Subcutaneous adipose tissue (tissue), 4 donors: ENCODE measurements around the gene XPR1. TPM values are rescaled to one million over a fixed set of nuclear protein-coding genes. Genes with fewer than 3 reads are reported as not detected.

ENCODE experiments used
- total RNA-seq, 4 donors: library from RNA; depleted of rRNA; stranded (reverse); fragments of >200 nt; gene quantifications; one replicate each; pipeline ENCODE4 v1.1.0, GENCODE V29; 2016
- TF ChIP-seq, protein P1 (sequence below): fragments of 450-650 bp; IDR thresholded peaks from one replicate; pipeline ENCODE4 v1.5.1; 2016; ENCODE audit warnings: low read depth, mild to moderate bottlenecking, control low read depth, antibody characterized with exemption, moderate library complexity

XPR1 gene
- total RNA-seq, 4 donors from 2014 or later = 15.0 to 40.6 (median 20.7) TPM

DNA sequence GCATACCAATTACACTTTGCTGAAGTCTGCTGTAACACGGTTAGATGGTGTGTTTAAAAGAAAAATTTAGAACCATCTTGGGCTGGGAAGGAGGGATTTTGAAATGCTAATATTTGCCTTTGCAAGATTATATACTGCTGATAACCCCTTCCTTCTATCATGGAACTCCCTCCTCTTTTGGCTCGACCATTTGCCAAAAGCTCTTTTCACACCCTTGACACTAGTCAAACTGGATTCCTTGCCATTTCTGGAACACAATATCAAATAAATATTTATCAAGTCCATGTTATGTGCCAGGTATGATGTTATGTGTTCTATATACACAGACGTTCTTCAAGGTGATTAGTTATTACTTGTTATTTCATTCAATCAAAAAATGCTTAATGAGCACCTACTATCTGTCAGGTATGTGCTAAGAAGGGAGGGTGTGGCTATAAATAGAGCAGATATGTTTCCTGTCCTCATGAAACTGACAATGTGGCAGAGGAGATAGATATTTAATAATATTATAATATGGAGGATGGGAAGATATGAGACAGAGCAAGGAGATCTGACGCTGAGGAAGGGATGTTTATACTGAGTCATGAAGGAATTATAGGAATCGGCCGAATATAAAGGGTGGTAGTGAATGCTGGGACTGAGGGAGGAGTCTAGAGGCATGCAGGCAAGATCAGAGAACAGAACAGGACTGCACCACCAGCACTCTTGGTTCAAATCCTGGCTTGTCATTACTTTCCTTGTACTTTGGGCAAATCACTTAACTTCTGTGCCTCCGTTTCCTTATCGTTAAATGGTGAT, 16.1 kb upstream of the XPR1 start:
- TF ChIP-seq, protein P1, sequence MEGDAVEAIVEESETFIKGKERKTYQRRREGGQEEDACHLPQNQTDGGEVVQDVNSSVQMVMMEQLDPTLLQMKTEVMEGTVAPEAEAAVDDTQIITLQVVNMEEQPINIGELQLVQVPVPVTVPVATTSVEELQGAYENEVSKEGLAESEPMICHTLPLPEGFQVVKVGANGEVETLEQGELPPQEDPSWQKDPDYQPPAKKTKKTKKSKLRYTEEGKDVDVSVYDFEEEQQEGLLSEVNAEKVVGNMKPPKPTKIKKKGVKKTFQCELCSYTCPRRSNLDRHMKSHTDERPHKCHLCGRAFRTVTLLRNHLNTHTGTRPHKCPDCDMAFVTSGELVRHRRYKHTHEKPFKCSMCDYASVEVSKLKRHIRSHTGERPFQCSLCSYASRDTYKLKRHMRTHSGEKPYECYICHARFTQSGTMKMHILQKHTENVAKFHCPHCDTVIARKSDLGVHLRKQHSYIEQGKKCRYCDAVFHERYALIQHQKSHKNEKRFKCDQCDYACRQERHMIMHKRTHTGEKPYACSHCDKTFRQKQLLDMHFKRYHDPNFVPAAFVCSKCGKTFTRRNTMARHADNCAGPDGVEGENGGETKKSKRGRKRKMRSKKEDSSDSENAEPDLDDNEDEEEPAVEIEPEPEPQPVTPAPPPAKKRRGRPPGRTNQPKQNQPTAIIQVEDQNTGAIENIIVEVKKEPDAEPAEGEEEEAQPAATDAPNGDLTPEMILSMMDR = no peak

DNA sequence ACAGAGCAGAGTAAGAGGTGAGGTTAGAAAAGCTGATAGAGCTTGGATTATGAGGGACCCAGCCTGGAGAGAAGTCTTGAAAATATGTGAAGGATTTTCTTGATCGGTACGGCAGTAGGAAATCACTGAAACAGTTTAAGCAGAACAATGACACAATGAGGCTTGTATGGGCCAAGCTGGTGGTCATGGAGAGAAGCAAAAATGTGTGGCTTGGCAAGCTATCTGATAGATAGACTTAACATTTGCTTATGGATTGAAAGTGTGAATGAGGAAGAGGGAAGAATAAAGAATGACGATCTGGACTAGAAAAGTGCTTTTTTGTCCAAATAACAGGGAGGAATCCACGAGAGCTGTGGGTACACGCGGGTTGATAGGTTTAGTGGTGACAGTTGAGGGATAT, 15.4 kb upstream of the XPR1 start:
- TF ChIP-seq, protein P1 = no peak

DNA sequence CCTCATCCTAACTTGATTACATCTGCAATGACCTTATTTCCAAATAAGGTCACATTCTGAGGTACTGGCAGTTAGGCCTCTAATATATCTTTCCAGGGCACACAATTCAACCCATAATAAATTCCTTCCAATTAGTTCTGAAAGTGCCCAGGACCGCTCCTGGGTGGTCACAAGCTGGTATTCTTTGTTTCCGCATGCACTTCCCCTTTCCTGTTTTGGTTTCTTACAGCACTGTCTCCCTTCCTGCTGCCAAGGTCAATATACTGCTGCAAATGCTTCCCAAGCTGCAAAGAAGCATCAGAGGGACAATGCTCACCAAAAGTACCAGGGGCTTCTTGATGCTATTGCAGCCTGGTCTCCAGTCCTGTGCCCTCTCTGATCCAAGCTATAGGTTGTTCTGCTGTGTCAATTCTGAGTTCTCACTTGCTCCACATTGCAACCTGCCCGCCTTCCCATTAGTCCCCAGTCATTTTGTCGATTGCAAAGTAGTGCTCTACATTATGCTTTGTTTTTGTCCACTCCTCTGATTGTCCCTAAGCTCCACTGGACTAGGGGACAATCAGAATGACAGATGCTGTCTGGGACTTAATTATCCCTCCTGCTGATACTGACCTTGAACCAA, 13.9 kb upstream of the XPR1 start:
- TF ChIP-seq, protein P1 = no peak

DNA sequence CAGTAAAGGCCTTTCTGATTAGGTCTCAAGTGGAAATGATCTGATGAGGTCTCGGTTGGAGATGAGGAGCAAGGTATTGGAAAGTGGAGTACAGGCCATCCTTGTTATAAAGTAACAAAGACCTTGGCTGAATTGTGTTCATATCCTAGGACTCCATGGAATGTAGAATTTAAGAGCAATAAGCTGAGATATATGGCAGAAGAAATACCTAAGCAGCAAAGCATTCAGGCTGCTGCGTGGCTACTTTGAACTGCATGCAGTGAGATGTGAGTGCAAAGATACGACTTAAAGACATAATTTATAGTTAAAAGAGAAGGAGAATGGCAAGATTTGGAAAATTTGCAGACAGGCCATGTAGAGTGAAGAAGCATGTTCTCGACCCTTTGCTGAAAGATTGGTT, 11.2 kb upstream of the XPR1 start:
- TF ChIP-seq, protein P1 = no peak

DNA sequence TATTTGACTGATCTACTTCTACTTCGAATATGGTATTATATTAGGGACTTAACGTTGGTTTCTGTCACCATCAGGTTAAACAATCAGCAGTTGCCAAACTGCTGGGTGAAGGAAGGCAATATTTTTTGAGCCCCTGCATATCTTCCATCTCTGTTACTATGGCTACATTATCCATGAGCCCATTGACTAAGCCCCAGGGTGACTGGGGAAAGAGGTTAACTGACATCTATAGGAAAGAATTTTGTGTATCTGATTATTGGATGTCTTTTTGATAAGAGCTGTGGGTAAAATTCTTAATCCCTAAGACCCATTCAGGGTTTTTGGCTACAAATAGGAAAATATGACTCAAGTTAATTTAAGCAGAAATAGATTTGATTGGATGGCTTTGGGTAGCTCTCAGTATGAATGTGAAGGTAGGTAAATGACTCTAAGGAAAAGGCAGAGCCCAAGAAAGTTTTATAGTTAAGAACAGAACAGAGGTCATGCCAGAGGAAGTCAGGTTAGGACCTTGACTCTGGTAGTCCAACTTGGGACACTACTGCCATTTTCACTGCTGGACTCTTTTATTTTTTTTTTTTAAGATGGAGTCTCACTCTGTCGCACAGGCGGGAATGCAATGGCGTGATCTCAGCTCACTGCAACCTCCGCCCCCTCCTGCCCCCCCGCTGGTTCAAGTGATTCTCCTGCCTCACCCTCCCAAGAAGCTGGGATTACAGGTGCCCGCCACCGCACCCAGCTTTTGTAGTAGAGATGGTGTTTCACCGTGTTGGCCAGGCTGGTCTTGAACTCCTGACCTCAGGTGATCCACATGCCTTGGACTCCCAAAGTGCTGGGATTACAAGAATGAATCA, 8.9 kb upstream of the XPR1 start:
- TF ChIP-seq, protein P1 = no peak

DNA sequence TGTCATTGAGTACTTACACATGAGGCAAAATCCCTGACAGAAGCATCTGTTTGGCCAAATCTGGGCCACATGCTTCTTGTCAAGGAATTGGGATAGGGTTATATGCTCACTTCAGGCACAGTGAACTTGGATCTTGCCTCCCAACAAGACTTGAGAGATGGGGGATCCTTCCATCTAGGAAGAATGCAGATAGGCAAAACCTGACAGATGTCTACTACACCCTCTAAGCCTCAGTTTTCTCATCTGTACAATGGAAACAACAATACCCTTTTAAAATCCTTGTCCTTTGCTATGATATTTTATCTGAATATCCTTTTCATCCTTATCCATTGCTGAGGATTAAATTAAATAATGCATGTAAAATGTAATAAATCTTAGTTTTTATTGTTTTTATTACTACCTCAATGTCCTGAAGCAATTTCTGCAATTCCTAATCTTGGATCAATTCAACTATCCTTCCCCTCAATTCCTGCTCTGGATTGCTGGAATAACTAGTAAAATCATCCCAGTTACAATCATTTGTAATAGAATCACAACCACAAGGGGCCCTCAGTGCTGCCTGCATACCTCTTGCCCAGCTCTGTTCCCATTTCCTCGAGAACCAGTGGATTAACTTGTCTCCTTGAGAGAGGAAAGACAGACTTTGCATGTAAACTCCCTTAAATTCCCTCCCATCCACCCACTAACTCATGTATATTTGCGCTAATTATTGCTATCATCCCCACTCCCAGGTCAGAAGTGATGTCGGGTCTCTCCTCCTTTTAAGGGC, 8.1 kb upstream of the XPR1 start:
- TF ChIP-seq, protein P1 = no peak
